Kasumi-1 (cell line): Measurements from ENCODE around the gene NDE1.
"Not testable (repeated sequence)": the region's sequence is repeated elsewhere in the genome, so short reads cannot be mapped to it uniquely, and the experiment has no call there.

Source experiments
- DNase-seq, 2 experiments: peaks; one replicate each; lab custom pipeline; 2025; lab: John Stamatoyannopoulos, UW

NDE1 gene

GRCh38 chr16:15699819-15700218 is 49.8 kb downstream of the NDE1 start:
- no peak for DNase-seq

DNA sequence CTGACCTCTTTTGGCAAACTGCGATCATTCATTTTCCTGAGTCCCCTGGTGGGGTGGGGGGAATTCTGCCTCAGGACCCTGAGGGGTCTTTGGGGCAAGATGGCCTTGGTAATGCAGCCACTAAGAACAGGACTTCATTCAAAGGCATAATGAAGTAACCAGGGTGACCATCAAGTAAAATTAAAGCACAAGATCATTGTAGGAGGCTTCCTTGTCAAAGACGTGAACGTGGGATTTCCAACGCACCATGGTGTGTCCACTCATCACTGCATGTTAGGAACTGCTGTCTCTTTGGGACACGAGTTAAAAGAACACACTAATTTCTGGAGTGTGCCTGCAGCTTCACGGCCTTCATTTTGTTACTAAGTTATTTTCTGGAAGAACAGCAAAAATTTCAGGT is 51.3 kb downstream of the NDE1 start:
- DNase-seq, result no peak

DNA sequence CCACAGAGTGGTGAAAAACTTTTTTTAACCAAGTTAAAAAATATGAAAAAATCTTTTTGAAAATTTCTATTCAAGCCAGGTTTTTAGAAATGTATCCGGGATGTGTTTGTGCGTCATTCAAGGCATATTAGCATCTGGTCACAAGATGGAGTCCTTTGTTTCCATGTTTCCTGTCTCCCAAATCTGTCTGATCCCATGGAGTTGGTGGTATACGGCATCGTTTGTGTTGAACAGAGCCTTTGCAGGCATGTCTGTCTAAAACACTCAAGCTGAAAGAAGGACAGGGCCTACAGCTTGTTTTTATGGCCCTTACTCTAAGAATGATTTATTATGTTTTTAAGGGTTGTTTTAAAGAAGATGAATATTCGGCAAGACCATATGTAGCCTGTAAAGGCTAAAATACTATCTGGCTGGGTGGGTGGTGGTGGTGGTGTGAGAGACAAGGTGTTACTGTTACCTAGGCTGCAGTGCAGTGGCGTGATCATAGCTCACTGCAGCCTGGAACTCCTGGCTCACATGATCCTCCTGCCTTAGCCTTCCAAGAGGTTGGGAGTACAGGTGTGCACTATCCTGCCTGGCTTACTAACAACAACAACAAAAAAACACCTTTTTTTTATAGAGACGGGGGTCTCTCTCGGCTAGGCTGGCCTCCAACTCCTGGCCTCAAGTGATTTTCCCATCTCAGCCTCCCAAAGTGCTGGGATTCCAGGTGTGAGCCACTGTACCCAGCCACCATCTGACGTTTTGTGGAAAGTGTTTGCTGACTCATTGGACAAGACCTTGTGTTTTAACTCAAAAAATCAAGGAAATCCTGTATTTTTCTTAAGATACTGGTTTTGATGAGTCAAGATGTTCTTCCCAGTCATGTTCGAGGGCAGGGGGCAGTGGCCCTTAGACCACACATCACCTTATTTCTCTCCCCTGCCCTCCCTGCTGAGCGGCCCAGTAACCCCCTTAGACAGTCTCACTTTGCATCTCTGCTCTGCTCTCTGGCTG is 52.2 kb downstream of the NDE1 start:
- DNase-seq, result no peak

GRCh38 chr16:15703029-15703736 is 53.1 kb downstream of the NDE1 start:
- no peak for DNase-seq

DNA sequence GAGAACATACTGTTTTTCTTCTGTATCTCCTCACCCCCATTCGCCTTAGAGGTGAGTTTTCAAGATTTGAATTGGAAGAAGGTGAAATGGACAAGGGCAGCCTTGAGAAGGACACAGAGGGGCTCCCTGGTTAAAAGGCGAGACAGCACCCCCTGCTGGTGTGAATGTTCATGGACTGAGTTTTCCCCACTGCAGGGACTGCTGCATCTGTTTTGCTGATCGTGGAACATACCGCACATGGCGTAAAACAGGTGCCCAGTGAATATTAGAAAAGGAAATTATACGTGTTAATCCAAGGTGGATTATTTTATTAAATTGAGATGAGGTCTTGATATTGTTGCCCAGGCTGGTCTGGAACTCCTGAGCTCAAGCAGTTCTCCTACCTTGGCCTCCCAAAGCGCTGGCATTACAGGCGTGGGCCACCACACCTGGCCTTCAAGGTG is 54.5 kb downstream of the NDE1 start:
- DNase-seq, result peak; percentile 10 to 30

DNA sequence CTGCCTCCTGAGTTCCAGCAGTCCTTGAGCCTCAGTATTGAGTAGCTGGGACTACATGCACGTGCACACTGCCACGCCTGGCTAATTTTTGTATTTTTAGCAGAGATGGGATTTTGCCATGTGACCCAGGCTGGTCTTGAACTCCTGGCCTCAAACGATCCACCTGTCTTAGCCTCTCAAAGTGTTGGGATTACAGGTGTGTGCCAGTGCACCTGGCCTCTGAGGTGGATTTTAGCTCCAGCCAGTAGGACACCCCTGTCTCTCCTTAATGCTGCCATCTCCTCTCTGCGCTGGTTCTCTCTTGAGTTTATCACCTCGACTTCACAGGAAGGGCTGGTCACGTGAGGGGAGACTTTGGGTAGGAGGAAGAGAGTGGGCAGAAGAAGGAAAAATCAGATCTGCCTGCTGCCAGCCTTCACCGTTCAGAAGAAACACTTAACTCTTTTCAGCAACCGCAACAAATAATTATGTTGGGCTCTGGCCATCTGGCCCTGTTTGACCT is 55.1 kb downstream of the NDE1 start:
- DNase-seq, result no peak

DNA sequence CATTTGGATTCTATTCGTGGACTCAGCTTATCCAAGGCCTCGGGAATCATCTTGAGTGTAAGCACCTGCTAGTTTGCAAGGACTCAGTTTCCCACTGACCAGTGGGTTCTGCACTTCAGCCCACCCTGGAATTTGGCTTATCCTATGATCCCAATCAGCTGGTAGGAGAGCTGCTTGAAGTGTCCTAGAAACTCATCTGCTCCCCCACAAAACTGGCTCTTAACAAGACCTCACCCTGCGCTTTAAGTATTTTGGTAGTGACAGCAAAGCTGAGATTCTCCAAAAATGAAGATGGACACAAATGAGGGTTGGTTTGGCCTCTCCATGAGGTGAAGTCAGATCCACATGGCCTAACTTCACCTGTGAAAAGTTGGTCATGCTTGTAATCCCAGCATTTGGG is 57.3 kb downstream of the NDE1 start:
- DNase-seq, result no peak

DNA sequence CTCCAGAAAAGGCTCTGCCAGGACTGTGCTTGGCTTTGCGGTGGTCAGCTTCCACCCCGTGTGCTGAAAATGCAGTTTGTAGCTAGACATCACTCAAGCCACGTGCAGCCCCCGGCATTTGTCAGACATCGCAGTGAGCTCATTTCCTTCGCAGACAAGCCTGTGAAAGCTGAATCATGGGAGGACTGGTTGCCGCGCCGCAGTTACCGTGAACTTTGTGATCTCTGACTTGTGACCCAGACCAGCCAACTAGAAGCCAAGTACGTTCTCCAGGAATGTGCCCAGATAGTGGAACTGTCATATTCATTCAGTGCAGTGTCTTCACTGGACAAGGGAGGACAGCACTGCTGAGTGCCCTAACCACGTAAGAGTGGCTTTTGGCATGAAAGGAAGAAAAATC is 58.1 kb downstream of the NDE1 start:
- DNase-seq, result no peak

DNA sequence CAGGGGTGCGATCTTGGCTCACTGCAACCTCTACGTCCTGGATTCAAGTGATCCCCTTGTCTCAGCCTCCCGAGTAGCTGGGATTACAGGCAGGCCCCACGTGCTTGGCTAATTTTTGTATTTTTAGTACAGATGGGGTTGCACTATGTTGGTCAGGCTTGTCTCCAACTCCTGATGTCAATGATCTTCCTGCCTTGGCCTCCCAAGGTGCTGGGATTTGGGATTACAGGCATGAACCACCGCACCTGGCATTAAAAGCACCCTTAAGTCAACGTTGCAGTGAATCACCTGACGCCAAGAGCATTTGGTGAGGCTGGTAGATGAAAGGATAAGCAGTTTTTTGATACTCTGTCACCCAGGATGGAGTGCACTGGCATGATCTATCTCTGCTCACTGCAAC is 59.0 kb downstream of the NDE1 start:
- DNase-seq, result no peak

- DNase-seq, result no peak
These were observed 64.5 kb downstream of the NDE1 start for GRCh38 chr16:15714393-15715172.

GRCh38 chr16:15715221-15715620 is 65.2 kb downstream of the NDE1 start:
- DNase-seq, result no peak

GRCh38 chr16:15716694-15717447 is 66.8 kb downstream of the NDE1 start:
- no peak for DNase-seq

DNA sequence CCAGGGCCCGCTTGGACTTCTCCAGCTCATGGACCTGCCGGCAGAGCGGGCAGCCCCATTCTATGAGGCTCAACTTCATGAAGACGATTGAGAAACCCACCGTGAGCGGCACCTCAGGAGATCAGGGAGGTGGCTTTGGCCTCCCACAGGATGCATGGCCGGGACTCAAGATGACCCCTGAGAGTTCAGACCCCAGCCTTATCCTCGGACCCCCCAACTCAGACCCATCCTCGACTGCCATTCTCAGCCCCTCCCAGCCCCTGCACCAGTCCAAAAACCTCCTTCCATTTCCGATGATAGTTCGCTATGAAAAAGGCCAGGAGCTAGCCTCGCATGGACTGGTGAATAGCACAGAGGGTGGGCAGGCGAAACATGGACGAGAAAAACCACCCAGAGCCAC is 71.0 kb downstream of the NDE1 start:
- no peak for DNase-seq

GRCh38 chr16:15723808-15724207 is 73.8 kb downstream of the NDE1 start:
- DNase-seq, result no peak

DNA sequence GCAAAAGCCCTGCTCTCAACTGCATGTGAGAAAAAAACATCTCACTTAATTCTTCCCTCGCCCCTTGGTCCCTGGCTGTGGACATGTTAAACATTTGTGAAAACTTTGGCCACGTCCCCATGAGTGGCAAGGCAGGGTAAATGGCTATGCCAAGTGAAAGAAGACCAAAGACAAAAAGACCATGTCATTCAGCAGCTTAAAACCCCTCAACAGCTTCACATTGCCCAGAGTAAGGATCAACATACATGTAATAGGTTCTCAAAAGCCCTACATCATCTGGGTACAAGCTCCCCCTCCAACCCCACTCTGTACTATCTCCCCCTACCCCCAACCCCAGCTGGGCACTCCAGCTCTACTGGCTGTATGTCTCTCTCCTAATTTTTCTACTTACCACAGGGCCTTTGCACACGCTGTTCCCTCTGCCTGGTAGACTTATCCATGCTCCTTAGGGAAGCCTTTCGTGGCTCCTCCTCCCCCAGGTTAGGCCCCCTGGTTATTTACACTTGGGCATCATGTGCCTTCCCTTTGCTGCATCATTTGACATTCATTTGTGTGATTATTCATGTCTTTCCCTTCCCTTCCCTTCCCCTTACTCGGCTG is 75.7 kb downstream of the NDE1 start:
- DNase-seq, result no peak

GRCh38 chr16:15726715-15727114 is 76.7 kb downstream of the NDE1 start:
- DNase-seq, result no peak

GRCh38 chr16:15727697-15728096 is 77.7 kb downstream of the NDE1 start:
- not testable (repeated sequence) for DNase-seq

DNA sequence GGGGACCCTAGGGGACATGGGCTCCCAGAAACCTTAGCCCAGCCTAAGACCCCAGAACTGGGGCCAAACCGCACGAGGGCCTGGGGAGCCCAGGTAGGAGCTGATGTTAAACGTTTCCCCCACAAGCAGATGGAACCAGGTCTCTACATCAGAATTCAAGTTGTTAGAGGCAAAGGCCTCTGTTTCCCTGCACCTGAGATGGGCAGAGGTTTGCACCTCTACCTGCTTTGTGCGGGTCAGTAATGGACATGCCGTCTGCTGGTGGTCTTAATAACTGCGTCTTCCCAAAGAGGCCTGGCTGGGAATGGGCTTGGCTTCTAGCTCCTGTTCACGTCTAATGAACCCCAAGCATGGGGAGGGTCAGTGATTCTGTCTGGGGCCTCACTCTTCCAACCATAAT is 79.1 kb downstream of the NDE1 start:
- DNase-seq, result no peak

DNA sequence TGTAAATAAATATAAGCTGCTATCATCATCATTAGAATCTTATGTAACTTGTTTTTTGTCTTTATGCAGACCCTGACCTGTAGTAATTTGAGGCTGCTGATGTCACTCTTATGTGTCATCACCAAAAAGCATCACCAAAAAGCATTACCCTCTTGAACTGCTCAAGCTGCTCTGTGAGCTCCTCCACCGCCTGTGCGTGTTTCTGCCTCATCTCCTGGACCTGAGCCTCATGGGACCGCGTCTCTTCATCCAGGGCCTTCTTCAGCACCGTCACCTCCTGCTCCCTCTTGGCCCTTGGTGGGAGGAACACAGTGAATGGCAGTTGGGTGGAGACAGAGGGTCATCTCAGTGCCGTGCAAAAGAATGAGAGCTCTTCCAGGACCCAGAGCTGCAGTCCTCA is 82.4 kb downstream of the NDE1 start:
- DNase-seq, result no peak

DNA sequence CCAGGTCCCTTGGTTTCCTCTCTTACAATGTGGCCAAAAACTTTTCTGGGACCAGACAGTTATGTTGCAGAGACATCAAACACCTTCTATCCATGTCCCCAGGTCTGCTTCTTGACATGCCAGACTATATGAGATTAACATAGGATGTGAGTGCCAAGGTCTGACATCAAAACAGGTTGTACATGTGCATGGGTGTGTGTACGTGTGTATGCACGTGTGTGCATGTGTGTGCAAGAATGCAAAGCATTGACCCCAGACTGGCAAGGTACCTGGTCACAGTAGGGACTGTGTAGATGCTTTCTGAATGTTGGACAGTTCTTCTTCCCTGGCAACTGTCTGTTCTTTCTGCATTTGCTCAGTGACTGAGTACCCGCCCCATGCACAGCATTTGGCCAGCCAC is 85.6 kb downstream of the NDE1 start:
- DNase-seq, result no peak

GRCh38 chr16:15736529-15736928 is 86.5 kb downstream of the NDE1 start:
- DNase-seq, result no peak
